ENCODE data around the gene ENTPD2.
A peak's percentile ranks its signal among the peaks of the same experiment; 100 is the strongest.

The ENTPD2 gene

DNA sequence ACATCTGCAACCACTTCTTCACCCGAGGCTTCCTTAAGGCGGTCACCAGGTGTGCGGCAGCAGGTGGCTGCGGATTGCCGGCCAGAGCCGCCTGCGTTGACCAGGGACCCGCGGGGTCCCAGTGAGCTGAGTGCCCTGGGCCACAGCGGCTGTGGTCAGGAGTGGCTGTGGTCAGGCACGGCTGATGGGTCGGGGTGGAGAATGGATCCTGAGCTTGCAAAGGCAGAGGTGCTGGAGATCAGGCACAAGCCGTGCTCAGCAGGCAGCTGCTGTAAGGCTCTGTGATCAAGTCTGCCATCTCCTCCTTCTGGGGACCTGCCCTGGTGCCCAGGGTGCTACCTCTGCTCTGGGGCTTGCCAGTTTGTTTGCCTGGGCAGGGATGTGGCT, 25.5 kb upstream of the ENTPD2 start:
- no peak for DNase-seq (ENCODE audit: low read depth)

DNA sequence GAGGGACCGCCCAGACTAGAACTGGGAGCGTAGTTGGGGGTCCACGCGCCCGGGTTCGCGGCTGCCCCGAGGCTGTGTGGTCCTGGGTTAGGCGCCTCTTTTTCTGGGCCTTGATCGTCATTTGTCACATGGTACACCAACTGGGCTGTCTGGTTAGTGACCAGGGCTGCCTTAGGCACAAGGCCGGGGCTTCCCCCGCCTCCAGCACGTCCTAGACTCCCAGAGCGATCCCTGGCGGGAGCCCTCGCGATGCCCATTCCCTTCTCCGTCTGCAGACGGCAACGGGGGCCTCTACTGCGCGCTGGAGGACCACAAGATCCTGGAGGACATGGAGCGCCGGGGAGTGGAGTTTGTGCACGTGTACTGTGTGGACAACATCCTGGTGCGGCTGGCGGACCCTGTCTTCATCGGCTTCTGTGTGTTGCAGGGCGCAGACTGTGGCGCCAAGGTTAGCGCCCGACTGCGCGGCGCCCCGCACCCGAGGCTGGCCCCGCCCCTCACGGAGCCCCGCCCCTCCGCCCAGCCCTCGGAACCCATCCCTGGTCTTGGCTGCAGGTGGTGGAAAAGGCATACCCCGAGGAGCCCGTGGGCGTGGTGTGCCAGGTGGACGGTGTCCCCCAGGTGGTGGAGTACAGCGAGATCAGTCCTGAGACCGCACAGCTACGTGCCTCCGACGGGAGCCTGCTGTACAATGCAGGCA, 25.0 kb upstream of the ENTPD2 start:
- DNase-seq (ENCODE audit: low read depth), result no peak

- DNase-seq (ENCODE audit: low read depth), result no peak
These were observed 24.2 kb upstream of the ENTPD2 start for GRCh38 chr9:137077758-137078693.

GRCh38 chr9:137077010-137077747, 23.3 kb upstream of the ENTPD2 start, which contains the start of gene UAP1L1:
Gene UAP1L1 (plus strand): TSS chr9:137077517. CDS start chr9:137077533, 16 bp downstream.
- no peak for DNase-seq (ENCODE audit: low read depth)

DNA sequence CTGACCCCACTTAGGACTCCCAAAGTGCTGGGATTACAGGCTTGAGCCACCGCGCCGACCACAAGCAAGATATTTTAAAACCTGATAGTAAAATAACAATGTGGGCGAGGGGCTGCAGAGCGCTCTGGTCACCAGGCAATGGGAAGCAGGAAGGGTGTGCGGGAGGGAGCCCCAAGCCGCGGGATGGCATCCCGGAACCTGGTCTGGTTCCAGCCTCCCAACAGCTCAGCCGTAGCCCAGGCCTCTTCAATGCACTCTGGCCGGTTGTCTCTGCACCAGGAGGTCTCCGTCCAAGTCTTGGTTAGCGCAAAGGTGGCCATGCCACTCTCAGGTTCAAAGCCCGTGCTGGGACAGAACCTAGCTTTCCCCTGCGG, 22.8 kb upstream of the ENTPD2 start:
- DNase-seq (ENCODE audit: low read depth), result no peak

DNA sequence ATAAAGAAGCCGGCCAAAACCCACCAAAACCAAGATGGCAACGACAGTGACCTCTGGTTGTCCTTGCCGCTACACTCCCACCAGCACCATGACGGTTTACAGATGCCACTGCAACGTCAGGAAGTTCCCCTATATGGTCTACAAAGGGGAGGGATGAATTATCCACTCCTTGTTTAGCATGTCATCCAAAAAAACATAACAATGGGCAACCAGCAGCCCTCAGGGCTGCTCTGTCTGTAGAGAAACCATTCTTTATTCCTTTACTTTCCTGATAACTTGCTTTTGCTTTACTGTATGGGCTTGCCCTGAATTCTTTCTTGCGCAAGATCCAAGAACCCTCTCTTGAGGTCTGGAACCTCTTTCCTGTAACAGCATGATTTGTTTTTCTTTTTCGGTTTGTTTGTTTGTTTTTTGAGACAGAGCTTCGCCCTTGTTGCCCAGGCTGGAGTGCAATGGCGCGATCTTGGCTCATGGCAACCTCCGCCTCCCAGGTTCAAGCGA, 21.5 kb upstream of the ENTPD2 start:
- no peak for DNase-seq (ENCODE audit: low read depth)

- no peak for DNase-seq (ENCODE audit: low read depth)
These were observed 20.9 kb upstream of the ENTPD2 start for GRCh38 chr9:137074657-137075274.

- DNase-seq (ENCODE audit: low read depth), result no peak
These were observed 20.1 kb upstream of the ENTPD2 start for GRCh38 chr9:137073992-137074399.

- no peak for DNase-seq (ENCODE audit: low read depth)
These were observed 17.4 kb upstream of the ENTPD2 start for GRCh38 chr9:137071282-137071681.

- DNase-seq (ENCODE audit: low read depth), result no peak
These were observed 17.0 kb upstream of the ENTPD2 start for GRCh38 chr9:137070906-137071275.

- peak; percentile 72 for DNase-seq (ENCODE audit: low read depth)
These were observed 16.5 kb upstream of the ENTPD2 start, which contains the start of gene SAPCD2 for GRCh38 chr9:137070201-137070905. Gene SAPCD2 (minus strand): TSS chr9:137070557. CDS start chr9:137070460, 97 bp downstream.

- no peak for DNase-seq (ENCODE audit: low read depth)
These were observed 15.7 kb upstream of the ENTPD2 start for GRCh38 chr9:137069508-137070091.

DNA sequence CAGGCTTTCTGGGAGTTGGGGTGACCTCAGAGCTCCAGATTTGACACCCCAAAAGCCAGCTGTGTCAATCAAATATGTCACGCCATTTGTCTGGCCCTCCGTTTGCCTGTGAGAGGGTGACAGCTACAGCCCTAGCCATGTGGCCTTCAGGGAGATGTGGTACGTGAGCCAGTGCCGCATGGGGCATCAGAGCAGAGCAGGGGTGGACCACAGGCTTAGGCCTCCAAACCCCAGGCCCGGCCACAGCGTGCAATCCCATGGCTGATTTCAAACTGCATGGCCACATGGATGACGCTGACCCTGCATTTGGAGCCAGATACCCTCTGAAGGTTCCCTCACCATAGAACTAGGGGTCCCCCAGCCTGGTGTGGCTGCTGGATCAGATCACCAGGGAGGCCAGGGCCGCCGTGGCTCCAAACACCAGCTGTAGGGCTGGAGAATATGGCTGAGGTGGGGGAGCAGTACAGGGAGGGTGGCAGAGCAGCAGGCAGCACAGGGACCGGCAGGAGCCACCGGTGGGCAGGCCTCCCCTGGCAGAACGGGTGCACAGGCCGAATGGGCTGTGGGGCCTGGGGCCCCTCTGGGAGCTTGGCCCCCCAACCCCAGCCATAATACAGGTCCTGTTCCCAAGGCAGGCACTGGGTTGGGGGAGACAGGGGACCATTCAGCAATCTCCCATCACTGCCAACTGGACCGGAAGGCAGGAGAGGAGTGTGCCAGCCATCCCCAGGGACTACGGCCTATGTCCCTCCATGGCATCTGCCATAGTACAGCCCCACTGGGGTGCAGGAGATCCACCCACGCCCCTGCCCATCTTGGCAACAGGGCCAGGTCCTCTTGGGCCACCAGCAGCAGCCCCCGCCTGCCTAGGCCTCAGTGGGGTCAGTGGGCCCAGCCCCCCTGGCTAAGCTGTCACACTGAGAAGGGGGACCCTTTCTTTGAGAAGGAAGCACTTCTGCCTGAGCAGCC, 15.0 kb upstream of the ENTPD2 start:
- DNase-seq (ENCODE audit: low read depth), result no peak

GRCh38 chr9:137067860-137068538, 14.1 kb upstream of the ENTPD2 start:
- DNase-seq (ENCODE audit: low read depth), result peak; percentile 77

GRCh38 chr9:137066096-137066861, 12.4 kb upstream of the ENTPD2 start:
- no peak for DNase-seq (ENCODE audit: low read depth)

DNA sequence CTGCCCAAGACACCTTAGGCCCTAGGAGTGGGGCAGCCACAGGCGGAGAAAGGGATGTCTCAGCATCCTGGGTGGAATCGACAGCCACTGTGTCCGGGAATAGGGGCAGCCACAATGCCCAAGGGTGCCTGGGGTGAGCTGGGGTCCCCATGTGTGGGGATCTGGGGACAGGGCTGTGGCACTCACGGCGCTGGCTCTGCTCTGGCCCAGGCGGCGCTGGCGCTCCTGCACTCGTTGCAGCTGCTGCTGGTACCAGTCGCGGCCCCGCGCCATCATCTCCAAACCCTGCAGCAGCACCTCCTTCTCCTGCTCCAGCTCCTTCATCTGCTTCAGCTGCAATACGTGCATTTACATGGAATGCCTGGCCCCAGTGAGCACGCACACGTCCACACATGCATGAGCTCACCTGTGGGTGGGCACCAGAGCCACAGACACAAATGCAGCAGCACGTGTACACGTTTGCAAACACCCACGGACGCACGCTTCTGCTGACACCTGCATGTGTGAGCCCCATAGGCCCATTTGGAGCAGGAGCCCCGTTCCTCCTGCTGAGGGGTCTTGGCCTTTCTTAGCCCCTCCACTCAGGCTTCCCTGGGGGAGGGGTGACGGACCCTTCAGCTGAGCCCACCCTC, 11.6 kb upstream of the ENTPD2 start:
- no peak for DNase-seq (ENCODE audit: low read depth)

DNA sequence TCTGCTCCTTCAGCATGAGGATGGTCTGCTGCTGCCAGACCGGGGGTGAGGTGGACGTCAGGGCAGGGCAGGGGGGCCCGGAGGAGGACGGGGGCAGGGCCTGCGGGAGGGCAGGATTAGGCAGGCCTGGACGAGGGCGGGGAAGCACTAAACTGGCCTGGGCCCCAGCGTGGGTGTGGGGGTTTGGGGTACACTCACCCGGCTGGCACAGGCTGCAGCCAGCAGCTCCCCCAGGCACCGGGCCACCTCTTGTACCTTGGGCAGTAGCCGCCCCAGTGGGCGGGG, 11.0 kb upstream of the ENTPD2 start:
- no peak for DNase-seq (ENCODE audit: low read depth)
